Caki2 (cell line): ENCODE results near the gene TMEM245. TPM values are rescaled to one million over a fixed set of nuclear protein-coding genes. Genes with fewer than 3 reads are reported as not detected.

Experiments
- DNase-seq: peaks from one replicate; pipeline ENCODE4 v3.0.0-alpha.2; 2015; ENCODE audit warnings: low read depth
- in situ Hi-C: cut with HindIII; loops from 2 replicates; pipeline ENCODE4 v1.10.0; 2016; ENCODE audit warnings: low sequenced_read_pairs, low pct_unique_long_range_greater_than_20kb, mixed read lengths
- total RNA-seq: library from RNA; depleted of rRNA; stranded (reverse); fragments of >200 nt; shearing (Covaris generic); gene quantifications from 2 replicates; pipeline ENCODE4 v1.2.3, GENCODE V29; 2014; ENCODE audit warnings: low replicate concordance; rRNA removed

Gene TMEM245
- total RNA-seq, result 41.7 and 53.0 TPM in 2 replicates

DNA sequence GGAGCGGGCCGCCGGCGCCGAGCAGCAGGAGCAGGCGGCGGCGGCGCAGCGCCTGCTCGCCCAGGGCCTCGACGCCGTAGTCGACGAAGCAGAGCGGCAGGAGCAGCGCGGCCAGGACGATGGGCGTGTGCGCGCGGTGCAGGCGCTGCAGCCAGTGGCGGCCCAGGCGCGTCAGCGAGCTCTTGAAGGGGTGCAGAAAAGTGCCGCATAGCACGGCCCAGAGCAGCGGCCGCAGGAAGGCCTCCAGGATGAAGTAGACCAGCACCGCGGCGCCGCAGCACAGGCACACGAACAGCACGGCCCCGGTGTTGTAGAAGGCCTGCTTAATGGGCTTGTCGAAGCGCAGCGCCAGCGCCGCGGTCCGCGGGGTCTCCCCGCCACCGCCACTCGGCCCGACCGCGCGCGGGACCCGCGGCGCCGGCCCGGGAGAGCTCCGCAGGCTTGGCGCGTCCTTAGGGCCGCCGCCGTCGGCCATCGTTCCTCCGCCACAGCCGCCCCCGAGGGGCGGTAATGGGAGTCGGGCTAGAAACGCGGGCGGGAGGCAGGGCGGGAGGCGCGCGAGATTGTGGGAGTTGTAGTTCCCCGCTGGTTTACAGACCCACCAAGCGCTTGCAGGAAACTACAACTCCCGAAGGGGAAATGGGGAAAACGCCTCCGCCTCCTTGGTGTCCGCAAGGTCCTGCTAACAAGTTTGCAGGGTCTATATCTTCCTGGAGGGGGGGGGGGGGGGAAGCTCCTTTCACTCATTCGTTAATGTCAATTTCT, at the start of gene TMEM245:
Gene TMEM245 (minus strand): TSS at position 509 of the 765 bp plus-strand sequence. CDS start 34 bp downstream, at position 475.
- in situ Hi-C loops, result no loop called here
- DNase-seq, result peak; percentile 97

DNA sequence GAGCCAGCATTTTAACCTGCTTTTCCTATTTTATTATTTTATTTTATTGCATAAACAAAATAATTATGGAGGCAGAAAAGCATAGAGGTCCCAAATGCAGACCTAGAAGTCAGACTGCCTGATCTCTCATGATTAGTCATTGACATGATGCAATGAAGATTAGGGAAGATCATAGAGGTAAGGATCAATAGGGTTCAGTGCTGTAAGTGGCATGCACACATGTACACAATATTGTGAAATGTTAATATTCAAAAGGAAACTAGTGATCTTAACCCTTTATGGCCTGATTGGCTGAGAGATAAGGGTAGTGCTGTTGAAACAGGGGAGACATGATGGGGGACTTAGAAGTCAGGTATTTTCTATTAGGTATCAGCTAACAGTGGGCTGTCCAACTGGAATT, 48.4 kb upstream of the TMEM245 start:
- in situ Hi-C loops, result no loop called here

DNA sequence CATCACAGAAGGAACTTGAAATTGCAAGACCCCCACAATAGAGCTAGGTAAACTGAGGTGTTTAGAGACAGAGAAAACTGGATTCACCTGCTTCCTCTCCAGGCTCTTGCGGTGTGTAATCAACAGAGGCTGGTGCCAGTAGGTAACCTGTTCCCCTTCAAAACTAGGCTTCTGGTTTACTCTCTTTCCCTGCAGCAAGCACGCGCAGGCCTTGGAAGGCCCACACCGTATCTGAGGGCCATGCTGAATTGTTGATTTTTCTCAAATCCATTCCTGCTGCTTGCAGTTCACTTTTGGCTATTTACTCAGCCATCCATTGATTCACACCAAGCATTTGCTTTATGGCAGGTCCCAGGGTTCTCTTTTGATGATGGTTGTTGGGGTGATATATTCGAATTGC, 48.0 kb upstream of the TMEM245 start:
- in situ Hi-C loops, result no loop called here
- DNase-seq, result no peak

More for the DNA sequence above, 48.4 kb upstream of the TMEM245 start:
- no peak for DNase-seq

DNA sequence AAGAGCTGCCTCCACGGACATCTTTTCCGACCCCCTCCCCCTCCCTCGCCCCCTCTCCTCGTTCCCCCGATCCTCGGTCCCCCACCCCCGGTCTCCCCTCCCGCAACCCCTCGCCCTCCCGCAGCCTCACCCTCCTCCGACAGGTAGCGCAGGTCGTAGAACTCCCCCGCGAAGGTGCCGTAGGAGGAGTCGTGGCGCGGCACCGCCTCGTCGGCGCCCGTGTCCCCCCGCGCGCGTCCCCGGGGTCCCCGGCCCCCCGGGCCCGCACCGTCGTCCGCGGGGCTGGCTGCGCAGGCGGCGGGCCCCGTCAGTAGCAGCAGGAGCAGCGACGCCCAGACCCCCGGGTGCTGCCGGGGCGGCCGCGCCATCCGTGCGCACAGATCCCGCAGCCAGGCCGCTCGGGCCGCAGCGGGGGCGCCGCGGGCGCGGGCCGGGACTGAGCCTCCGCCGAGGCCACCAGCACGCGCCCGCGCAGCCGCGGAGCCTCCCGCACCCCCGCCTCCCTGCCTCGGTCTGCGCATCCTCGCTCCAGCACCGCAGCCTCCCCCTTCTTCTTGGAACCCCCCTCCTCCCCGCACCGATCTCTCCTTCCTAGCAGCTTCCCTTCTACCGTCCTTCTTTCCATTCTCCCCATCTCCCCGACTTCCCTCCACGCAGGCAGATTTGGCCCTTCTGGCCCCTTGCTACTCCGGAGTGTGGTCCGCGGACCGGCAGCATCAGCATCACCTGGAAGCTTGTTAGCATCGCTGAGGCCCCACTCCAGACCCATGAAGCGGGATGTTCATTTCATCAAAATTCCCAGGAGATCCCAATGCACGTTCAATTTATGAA, 47.2 kb upstream of the TMEM245 start, which contains the start of gene FRRS1L:
Gene FRRS1L (minus strand): TSS at position 479 of the 831 bp plus-strand sequence. CDS start 111 bp downstream, at position 368.
- DNase-seq, result no peak
- in situ Hi-C loops, result no loop called here

DNA sequence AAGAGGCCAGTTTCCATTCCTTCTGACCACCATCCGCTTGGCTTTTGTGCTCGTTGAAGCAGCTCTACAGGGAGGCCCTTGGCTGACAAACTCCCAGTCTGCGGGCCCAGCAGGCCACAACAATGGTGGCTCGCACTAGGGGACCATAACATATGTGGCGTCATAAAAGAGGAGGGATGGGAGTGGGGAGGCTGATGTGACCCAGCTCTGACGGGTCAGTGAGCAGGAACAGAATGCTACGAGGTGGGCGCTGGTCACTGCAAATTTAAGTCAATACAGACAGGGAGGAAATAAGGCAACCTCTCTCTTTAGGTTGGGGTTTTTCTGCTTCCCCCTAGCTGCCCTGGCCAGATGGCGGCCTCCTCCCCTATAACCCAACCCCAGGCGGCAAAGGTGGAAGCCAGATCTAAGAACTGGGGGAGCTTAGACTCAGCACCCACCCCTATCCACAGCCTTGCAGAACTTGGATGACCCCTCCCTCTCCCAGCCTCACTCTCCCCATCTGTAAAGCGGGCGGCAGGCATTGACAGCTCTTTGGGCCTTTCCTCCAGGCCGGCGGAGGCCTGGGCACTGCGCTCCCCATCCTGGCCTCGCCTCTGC, 46.5 kb upstream of the TMEM245 start:
- DNase-seq, result no peak
- in situ Hi-C loops, result no loop called here

DNA sequence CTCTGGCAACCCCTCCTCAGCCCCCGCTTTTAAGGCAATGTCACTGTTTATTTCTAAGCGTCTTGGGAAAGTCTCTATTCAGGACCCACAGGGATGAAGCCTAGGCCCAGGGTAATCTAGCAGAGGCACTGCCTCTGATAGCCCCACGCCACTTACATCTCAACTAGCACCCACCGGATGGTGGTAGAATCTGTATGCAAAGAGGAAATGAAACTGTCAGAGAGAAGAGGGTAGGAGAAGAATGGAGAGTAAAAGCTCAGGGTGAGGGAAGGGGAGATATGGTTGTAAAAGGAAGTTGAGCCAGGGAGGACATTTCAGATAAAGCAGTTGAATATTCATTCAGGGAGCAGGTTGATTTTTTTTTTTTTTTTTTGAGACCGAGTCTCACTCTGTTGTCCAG, 44.3 kb upstream of the TMEM245 start:
- no peak for DNase-seq
- in situ Hi-C loops, result no loop called here

DNA sequence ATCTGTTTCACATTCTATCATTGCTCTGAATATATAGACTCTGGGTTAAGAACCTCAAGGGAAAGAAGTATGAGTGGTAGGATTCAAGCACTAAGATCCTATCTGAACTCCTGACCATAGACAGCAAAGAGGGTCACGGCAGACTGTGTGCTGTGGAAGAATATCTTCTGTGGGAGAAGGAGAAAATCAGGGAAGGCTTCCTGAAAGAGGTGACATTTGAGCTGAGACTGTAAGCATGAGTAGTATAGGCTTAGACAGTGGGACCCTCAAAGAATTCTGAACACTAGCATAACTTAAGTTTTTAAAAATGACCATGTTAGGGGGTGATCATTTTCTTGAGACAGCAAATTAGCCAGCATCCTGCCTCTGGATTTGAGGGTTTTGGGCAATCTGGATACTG, 43.4 kb upstream of the TMEM245 start:
- in situ Hi-C loops, result no loop called here
- DNase-seq, result no peak

DNA sequence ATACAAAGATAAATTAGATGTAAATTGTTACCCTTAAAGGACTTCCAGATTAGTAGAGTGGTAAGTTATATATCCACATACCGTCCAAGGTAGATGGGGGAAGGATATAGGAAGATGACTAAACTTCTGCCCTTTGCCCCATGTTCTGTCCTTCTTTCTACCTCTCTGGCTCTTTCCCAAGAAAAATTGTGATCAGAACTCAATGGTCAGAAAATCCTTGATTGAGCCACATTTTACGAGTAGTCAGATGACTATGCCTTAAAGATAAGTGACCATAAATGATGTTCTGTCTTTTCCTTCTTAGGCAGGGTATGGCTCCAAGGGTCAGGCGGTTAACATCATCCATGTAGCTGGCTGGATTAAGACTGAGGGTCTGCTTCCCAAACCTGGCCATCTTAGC, 42.9 kb upstream of the TMEM245 start:
- in situ Hi-C loops, result no loop called here
- DNase-seq, result no peak

DNA sequence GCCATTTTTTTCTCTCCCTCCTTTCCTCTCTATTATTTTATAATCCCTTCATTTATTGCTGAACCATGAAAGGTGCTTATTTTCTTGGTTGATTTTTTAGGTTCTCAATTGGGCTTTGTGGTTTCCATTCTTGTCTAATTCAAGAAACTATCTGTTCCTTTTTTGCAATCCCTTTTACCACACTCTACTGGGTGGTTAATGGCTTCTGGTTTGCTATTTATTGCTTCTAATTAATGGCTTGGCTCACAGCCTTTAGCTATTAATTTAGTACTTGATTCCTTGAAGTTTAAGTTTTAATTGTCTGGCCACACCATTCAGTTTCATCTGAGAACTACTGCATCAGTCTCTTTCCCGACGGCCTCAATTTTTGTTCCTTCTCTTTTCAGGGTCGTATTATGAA, 41.7 kb upstream of the TMEM245 start:
- in situ Hi-C loops, result no loop called here
- DNase-seq, result no peak

DNA sequence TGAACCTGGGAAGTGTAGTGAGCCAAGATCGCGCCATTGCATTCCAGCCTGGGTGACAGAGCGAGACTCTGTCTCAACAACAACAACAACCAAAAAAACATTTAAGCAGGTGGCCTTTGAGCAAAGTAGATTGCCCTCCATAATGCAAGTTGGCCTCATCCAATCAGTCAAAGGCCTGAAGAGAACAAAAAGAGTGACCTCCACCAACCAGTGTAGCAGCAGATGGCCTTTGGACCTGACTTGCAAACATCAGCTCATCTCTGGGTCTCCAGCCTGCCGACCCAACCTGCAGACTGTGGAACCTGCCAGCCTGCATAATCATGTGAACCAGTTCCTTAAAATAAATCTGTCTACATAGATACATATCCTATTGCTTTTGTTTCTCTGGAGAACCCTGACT, 39.8 kb upstream of the TMEM245 start:
- DNase-seq, result no peak
- in situ Hi-C loops, result no loop called here

DNA sequence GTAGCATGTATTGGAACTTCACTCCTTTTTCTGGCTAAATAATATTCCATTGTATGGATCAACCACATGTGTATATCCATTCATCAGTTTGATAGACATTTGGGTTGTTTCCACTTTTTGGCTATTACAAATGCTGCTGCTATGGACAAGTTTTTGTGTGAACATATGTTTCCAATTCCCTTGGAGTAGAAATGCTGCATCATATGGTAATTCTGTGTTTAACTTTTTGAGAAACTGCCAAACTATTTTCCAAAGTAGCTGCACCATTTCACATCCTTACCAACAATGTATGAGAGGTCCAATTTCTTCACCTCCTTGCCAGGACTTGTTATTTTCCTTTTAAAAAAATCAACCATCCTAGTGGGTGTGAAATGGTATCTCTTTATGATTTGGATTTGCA, 38.9 kb upstream of the TMEM245 start:
- in situ Hi-C loops, result no loop called here
- no peak for DNase-seq

DNA sequence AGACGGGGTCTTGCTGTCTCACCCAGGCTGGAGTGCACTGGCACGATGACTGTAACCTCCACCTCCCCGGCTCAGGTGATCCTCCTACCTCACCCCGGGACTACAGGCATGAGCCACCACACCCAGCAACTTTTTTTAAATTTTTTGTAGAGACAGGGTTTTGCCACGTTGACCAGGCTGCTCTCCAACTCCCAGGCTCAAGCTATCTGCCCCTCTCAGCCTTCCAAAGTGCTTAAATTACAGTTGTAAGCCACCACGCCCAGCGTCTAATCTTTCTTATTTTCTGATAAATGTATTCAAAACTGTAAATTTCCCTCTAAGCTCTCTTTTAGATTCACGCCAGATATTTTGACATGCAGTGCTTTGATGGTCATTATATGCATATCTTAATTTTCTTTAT, 37.0 kb upstream of the TMEM245 start:
- in situ Hi-C loops, result no loop called here
- DNase-seq, result no peak

DNA sequence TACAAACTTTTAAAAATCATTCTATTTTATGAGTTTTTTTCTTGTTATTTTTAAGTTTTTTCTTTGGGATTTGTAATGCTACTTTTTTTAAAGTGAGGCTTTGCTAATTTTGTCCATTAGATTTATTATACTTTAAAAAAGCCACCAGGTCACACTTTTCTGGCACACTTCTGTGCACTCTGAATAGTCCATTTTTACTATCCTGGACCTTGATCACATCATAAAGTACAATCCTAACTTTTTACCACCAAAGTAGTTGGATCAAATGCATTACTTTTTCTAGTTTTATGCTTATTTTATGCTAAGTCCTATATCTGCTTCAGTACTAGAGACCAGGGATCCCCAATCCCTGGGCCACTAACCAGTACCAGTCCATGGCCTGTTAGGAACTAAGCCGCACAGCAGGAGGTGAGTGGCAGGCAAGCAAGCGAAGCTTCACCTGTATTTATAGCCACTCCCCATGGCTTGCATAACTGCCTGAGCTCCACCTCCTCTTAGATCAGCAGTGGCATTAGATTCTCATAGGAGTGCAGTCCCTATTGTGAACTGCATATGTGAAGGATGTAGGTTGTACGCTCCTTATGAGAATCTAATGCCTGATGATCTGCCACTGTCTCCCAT, 31.3 kb upstream of the TMEM245 start:
- DNase-seq, result no peak
- in situ Hi-C loops, result no loop called here

DNA sequence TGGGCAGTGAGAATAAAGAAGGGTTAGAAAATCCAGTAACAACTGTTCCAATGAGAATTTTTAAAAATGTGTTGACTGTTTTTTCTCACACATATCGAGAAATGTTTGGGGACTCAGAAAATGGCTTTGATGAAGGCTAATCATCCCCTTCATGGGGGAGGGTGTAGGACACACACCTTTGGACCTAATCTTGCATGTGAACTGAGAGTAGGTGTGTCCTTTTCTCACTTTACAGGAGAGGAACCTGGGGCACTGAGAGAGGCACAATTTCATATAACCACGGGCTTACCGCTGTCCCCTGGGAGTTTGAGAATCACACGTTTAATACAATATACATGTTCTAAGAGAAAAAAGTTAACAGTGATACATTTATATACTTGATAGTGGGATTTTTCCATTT, 30.0 kb upstream of the TMEM245 start:
- in situ Hi-C loops, result no loop called here
- no peak for DNase-seq

DNA sequence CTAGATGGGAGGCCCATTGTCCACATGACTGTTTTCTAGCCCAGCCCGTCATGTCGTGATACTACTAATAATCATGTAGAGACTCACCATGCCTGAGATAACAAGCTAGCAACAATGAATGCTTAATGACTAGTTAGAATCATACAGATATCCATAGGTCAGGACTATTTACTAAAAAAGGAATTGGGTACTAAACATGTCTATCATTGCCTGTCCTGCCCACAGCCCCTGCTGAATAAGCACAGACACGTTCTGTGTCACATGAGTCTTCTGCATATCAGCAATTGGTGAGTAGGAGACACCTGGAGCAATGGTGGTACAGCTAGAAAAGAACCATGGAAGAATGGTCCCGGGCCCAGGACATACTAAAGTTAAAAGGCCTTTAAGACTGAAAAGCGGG, 29.3 kb upstream of the TMEM245 start:
- DNase-seq, result no peak
- in situ Hi-C loops, result no loop called here

DNA sequence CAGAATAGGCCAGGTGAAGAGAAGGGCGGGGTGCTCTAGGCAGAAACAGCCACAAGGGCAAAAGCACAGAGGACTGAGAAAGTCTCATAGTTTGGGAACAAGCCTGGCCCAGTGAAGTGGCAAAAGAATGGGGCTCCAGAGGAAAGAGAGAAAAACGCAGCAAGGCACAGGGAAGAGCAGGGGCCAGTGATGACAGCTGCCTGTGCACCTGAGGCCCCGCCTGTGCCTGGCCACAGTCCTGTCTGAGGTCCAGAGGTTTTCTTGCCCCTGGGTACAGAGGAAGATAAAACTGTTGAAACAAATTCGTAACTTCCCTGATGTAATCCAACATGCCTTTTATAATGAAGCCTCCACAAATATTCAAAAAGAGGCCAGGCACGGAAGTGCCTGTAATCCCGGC, 25.3 kb upstream of the TMEM245 start:
- no peak for DNase-seq
- in situ Hi-C loops, result no loop called here

DNA sequence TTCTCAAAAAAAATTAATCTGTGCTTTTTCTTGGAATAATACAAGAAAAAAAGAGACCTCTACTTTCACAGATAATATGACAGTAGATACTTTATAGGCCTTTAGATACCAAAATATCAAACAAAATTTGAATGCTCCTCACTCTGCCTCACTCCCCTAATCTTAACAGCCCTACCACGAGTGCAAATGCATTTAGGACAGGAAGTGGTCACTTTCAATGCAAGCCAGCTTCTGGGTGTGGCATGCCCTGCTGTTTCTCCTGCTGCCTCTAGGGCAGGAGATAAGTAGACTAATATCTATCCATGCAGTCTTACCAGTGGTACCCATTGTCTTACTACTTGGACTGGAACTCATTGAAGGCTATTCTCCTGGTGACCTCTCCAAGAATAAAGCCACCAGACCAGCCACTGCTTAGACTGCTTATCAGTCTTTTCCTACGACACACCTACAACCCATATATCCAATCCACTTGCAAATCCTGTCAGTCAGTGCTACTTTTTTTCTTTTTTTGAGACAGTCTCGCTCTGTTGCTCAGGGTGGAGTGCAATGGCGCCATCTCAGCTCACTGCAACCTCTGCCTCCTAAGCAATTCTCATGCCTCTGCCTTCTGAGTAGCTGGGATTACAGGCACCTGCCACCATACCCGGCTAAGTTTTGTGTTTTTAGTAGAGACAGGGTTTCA, 24.3 kb upstream of the TMEM245 start:
- DNase-seq, result peak; percentile 6
- in situ Hi-C loops, result no loop called here

DNA sequence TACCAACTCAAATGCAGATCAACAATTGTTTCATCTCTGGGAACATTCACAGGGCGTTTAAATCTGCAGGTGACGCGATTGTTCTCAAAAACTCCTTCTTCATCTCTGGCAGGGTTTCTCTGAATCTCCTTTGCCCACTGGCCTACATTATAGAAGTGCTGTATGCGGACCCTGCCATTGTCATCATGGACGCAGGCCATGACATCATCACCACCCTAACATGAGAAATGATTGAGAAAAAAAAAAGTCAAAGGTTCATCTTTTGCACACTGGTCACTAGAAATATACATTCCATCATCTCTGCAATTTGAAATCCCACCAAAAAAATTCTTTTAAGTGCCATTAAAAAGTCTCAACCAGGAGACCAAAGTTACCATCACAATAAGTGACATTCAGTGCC, 21.6 kb upstream of the TMEM245 start:
- in situ Hi-C loops, result no loop called here
- DNase-seq, result no peak
